Neural cell (in vitro differentiated cells): Measurements from ENCODE around the gene PRKCZ. TPM values are rescaled to one million over a fixed set of nuclear protein-coding genes. Genes with fewer than 3 reads are reported as not detected.

Experiments used
- H2AFZ ChIP-seq: fragments of 200-600, 300-800 bp; sonication (generic), shearing (Covaris generic); 2 replicates; pipeline ENCODE4 v1.6.0; 2014; ENCODE audit warnings: low read depth, mild to moderate bottlenecking, antibody characterized with exemption, low read length, moderate library complexity
- H3F3A ChIP-seq: fragments of 200-600 bp; shearing (Covaris generic); 2 replicates; pipeline ENCODE4 v1.6.1; 2016; ENCODE audit warnings: mild to moderate bottlenecking, moderate library complexity, mixed read lengths, antibody characterized with exemption, low read length; ENCODE audit not compliant: insufficient read depth, poor library complexity, severe bottlenecking
- H3K27ac ChIP-seq: fragments of 200-600, 300-800 bp; sonication (generic), shearing (Covaris generic); 2 replicates; pipeline ENCODE4 v1.5.1; 2014; ENCODE audit warnings: mild to moderate bottlenecking, low read length, moderate library complexity
- H3K27me3 ChIP-seq: fragments of 300-800, 200-600 bp; sonication (generic), shearing (Covaris generic); 2 replicates; pipeline ENCODE4 v1.6.0; 2014; ENCODE audit warnings: mild to moderate bottlenecking, low read depth, low read length, moderate library complexity; ENCODE audit not compliant: insufficient read depth
- H3K36me3 ChIP-seq: fragments of 300-800, 200-600 bp; sonication (generic), shearing (Covaris generic); 2 replicates; pipeline ENCODE4 v1.5.1; 2014; ENCODE audit warnings: mild to moderate bottlenecking, antibody characterized with exemption, low read length, moderate library complexity; ENCODE audit not compliant: insufficient read depth
- H3K4me2 ChIP-seq: fragments of 300-800, 200-600 bp; sonication (generic), shearing (Covaris generic); 2 replicates; pipeline ENCODE4 v1.6.0; 2014; ENCODE audit warnings: mild to moderate bottlenecking, low read length
- H3K4me3 ChIP-seq: fragments of 300-800, 200-600 bp; sonication (generic), shearing (Covaris generic); 2 replicates; pipeline ENCODE4 v1.5.1; 2014; ENCODE audit warnings: mild to moderate bottlenecking, low read length, moderate library complexity
- H3K79me2 ChIP-seq: fragments of 200-600 bp; shearing (Covaris generic); replicated peaks from 2 replicates; pipeline ENCODE4 v1.6.0; 2014; ENCODE audit warnings: mild to moderate bottlenecking, low read length, moderate library complexity; ENCODE audit not compliant: insufficient read depth
- H3K9ac ChIP-seq: fragments of 300-800, 200-600 bp; sonication (generic), shearing (Covaris generic); 2 replicates; pipeline ENCODE4 v1.6.1; 2016; ENCODE audit warnings: mild to moderate bottlenecking, low read length, mixed read lengths
- H3K9me2 ChIP-seq: fragments of 200-600 bp; shearing (Covaris generic); 2 replicates; pipeline ENCODE4 v1.6.1; 2016; ENCODE audit warnings: mild to moderate bottlenecking, low read length, mixed read lengths; ENCODE audit not compliant: insufficient read depth
- H3K9me3 ChIP-seq: fragments of 200-600, 300-800 bp; sonication (generic), shearing (Covaris generic); 2 replicates; pipeline ENCODE4 v1.6.1; 2016; ENCODE audit warnings: mild to moderate bottlenecking, mixed run types, low read length, moderate library complexity, mixed read lengths
- H4K20me1 ChIP-seq: fragments of 200-600 bp; shearing (Covaris generic); 2 replicates; pipeline ENCODE4 v1.6.1; 2016; ENCODE audit warnings: mild to moderate bottlenecking, mixed run types; ENCODE audit not compliant: insufficient read depth
- CTCF ChIP-seq: fragments of 450-650 bp; IDR thresholded peaks from 2 replicates; pipeline ENCODE4 v1.5.1; 2014; ENCODE audit warnings: antibody characterized with exemption, mild to moderate bottlenecking, moderate library complexity; ENCODE audit not compliant: poor library complexity, severe bottlenecking
- EP300 ChIP-seq: fragments of 450-650 bp; conservative IDR thresholded peaks from 2 replicates; pipeline ENCODE4 v1.6.1; 2014; ENCODE audit warnings: antibody characterized with exemption, mild to moderate bottlenecking, moderate library complexity; ENCODE audit not compliant: poor library complexity, severe bottlenecking
- EZH2 ChIP-seq: fragments of 200-600, 300-800 bp; shearing (Covaris generic), sonication (generic); IDR thresholded peaks from 2 replicates; pipeline ENCODE4 v1.6.1; 2014; ENCODE audit warnings: antibody characterized with exemption, low read length, borderline replicate concordance, mild to moderate bottlenecking; ENCODE audit not compliant: insufficient read depth, poor library complexity, severe bottlenecking
- MXI1 ChIP-seq: fragments of 450-650 bp; conservative IDR thresholded peaks from 2 replicates; pipeline ENCODE4 v1.6.1; 2014; ENCODE audit warnings: antibody characterized with exemption, mild to moderate bottlenecking; ENCODE audit not compliant: poor library complexity, severe bottlenecking
- POLR2AphosphoS5 ChIP-seq: IDR thresholded peaks from 2 replicates; pipeline ENCODE4 v1.6.1; 2012
- RAD21 ChIP-seq: fragments of 450-650 bp; conservative IDR thresholded peaks from 2 replicates; pipeline ENCODE4 v1.6.1; 2014; ENCODE audit warnings: antibody characterized with exemption, mild to moderate bottlenecking, moderate library complexity
- REST ChIP-seq: IDR thresholded peaks from 2 replicates; pipeline ENCODE4 v1.6.1; 2012; ENCODE audit warnings: borderline replicate concordance
- SMC3 ChIP-seq: fragments of 450-650 bp; conservative IDR thresholded peaks from 2 replicates; pipeline ENCODE4 v1.6.1; 2014; ENCODE audit warnings: antibody characterized with exemption, mild to moderate bottlenecking, moderate library complexity; ENCODE audit not compliant: poor library complexity
- TAF1 ChIP-seq: IDR thresholded peaks from 2 replicates; pipeline ENCODE4 v1.6.1; 2012; ENCODE audit warnings: low read depth
- polyA plus RNA-seq: library from polyadenylated mRNA; depleted of rRNA; stranded (reverse); fragments of >200 nt; gene quantifications from 2 replicates; pipeline ENCODE4 v1.2.3, GENCODE V29; 2014

The PRKCZ gene
- polyA plus RNA-seq, 1 donor from 2014 or later, result 54.9 TPM

- H3F3A ChIP-seq, result no peaks in the 10 kb centered on the region
- no peaks in the 10 kb centered on the region for H3K9me2 ChIP-seq
- H3K4me3 ChIP-seq, result no peak overlapping the region
- TF ChIP-seq EP300, result no peak
- no peak for TF ChIP-seq TAF1
- TF ChIP-seq EZH2, result no peak
- TF ChIP-seq POLR2AphosphoS5, result no peak
- TF ChIP-seq REST, result no peak
- TF ChIP-seq RAD21, result no peak
- TF ChIP-seq SMC3, result no peak
- TF ChIP-seq MXI1, result no peak
- TF ChIP-seq CTCF, result no peak
- H3K27me3 ChIP-seq, result no peaks in the 10 kb centered on the region
- H3K79me2 ChIP-seq, result no peaks in the 10 kb centered on the region
- H2AFZ ChIP-seq, result no peak overlapping the region
- H3K9ac ChIP-seq, result no peak overlapping the region
- no peak overlapping the region for H3K27ac ChIP-seq
- H4K20me1 ChIP-seq, result no peaks in the 10 kb centered on the region
- H3K4me2 ChIP-seq, result no peak overlapping the region
- H3K36me3 ChIP-seq, result no peaks in the 10 kb centered on the region
- no peaks in the 10 kb centered on the region for H3K9me3 ChIP-seq
Observed at GRCh38 chr1:2151911-2152310, 101.7 kb downstream of the PRKCZ start.

GRCh38 chr1:2152954-2153353 lies 102.7 kb downstream of the PRKCZ start:
- no peaks in the 10 kb centered on the region for H3K27me3 ChIP-seq
- no peaks in the 10 kb centered on the region for H4K20me1 ChIP-seq
- no peak overlapping the region for H3K9ac ChIP-seq
- H3K9me3 ChIP-seq, result no peaks in the 10 kb centered on the region
- H3K27ac ChIP-seq, result no peak overlapping the region
- no peak overlapping the region for H3K4me2 ChIP-seq
- TF ChIP-seq POLR2AphosphoS5 (no peak), EP300 (no peak), REST (no peak), RAD21 (no peak), SMC3 (no peak), MXI1 (no peak), CTCF (no peak), TAF1 (no peak), EZH2 (no peak)
- H3K9me2 ChIP-seq, result no peaks in the 10 kb centered on the region
- H3K36me3 ChIP-seq, result no peaks in the 10 kb centered on the region
- no peak overlapping the region for H3K4me3 ChIP-seq
- no peaks in the 10 kb centered on the region for H3F3A ChIP-seq
- no peaks in the 10 kb centered on the region for H3K79me2 ChIP-seq
- no peak overlapping the region for H2AFZ ChIP-seq
